PC-9 (cell line): ENCODE data around the gene RBMS3.

Experiments
- EZH2 ChIP-seq: fragments of 200-600 bp; sonication (generic); IDR thresholded peaks from 2 replicates; pipeline ENCODE4 v1.8.0; 2017; ENCODE audit warnings: antibody characterized with exemption, low read depth
- TF ChIP-seq, protein P1 (sequence below): fragments of 200-600 bp; sonication (generic); conservative IDR thresholded peaks from 2 replicates; pipeline ENCODE4 v1.6.1; 2017; ENCODE audit warnings: mixed run types, antibody characterized with exemption, mild to moderate bottlenecking, moderate library complexity

DNA sequence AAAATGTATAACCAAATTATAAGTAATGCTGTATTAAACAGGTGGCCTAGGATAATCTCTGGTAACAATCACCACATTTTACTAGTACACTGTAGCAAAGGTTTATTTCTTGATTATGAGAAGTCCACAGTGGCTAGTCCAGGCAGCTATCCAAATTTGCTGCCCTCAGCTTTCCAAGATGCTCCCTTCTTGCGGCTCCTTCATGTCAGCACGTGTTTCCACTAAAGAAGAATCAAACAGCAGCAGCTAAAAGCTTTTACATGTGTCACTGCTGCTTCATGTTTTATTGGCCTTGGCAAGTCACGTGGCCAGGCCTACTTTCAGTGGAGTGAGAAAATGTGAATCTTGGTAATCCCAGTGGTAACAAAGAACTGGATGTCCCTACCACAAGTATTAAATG is 5.6 kb upstream of the RBMS3 start:
- TF ChIP-seq, protein P1, sequence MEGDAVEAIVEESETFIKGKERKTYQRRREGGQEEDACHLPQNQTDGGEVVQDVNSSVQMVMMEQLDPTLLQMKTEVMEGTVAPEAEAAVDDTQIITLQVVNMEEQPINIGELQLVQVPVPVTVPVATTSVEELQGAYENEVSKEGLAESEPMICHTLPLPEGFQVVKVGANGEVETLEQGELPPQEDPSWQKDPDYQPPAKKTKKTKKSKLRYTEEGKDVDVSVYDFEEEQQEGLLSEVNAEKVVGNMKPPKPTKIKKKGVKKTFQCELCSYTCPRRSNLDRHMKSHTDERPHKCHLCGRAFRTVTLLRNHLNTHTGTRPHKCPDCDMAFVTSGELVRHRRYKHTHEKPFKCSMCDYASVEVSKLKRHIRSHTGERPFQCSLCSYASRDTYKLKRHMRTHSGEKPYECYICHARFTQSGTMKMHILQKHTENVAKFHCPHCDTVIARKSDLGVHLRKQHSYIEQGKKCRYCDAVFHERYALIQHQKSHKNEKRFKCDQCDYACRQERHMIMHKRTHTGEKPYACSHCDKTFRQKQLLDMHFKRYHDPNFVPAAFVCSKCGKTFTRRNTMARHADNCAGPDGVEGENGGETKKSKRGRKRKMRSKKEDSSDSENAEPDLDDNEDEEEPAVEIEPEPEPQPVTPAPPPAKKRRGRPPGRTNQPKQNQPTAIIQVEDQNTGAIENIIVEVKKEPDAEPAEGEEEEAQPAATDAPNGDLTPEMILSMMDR = no peak
- no peak for TF ChIP-seq EZH2
